Measurements from ENCODE around the gene CACNA1C. TPM values are rescaled to one million over a fixed set of nuclear protein-coding genes. Genes with fewer than 3 reads are reported as not detected.

CACNA1C gene
- total and polyA plus RNA-seq, 8 donors: 0.31 to 55.8 (median 7.2) TPM

GRCh38 chr12:2550561-2551411, 498.0 kb downstream of the CACNA1C start:
- peak in 1 of 2 donors; percentile 53 for DNase-seq
- Histone ChIP-seq H3K4me1 (no peaks in the 10 kb centered on the region), H3K9me3 (no peaks in the 10 kb centered on the region), H3K27me3 (no peaks in the 10 kb centered on the region), H3K27ac (no peak overlapping the region), H3K4me3 (no peak overlapping the region), H3K36me3 (peaks cover 0 to 24% (median 4%) of the 10 kb centered on the region in 4 donors)
- 59 to 62% (median 62%) methylated on average over 14 to 17 of the region's 17 CpGs for WGBS, 5 donors
- intact Hi-C loops (cut with DNase I; ENCODE audit: low total_unique reads): no loop called here
- TF ChIP-seq EP300 (IDR thresholded peaks at IDR 0.05): no peak

DNA sequence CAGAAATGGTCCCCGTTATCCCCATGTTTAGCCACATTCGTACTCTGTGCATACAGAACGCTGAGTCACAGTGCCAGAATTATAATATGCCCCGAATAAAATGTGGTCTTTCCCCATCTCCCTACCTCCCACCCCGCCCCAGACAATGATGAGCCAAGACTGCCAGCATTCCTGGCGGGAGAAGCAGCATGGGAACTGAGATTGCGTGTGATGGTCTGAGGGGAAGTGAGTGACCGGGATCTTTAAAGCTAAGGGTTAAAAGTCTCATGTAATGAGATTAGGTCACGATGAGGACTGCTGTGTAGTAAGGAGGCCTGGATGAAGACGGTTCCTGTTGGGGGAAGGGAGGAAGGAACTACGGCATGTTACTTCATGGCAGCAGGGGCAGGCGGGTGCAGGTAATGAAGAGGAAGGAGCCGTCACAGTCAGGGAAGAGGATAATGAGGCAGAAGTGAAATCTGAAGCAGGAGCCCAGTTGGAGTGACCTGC, 498.7 kb downstream of the CACNA1C start:
- TF ChIP-seq, protein P1, sequence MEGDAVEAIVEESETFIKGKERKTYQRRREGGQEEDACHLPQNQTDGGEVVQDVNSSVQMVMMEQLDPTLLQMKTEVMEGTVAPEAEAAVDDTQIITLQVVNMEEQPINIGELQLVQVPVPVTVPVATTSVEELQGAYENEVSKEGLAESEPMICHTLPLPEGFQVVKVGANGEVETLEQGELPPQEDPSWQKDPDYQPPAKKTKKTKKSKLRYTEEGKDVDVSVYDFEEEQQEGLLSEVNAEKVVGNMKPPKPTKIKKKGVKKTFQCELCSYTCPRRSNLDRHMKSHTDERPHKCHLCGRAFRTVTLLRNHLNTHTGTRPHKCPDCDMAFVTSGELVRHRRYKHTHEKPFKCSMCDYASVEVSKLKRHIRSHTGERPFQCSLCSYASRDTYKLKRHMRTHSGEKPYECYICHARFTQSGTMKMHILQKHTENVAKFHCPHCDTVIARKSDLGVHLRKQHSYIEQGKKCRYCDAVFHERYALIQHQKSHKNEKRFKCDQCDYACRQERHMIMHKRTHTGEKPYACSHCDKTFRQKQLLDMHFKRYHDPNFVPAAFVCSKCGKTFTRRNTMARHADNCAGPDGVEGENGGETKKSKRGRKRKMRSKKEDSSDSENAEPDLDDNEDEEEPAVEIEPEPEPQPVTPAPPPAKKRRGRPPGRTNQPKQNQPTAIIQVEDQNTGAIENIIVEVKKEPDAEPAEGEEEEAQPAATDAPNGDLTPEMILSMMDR (IDR thresholded peaks at IDR 0.05): no peak
- TF ChIP-seq EP300 (IDR thresholded peaks at IDR 0.05) (no peak), POLR2A (IDR thresholded peaks at IDR 0.05) (no peak), POLR2AphosphoS5 (IDR thresholded peaks at IDR 0.05) (no peak)
- DNase-seq: no peak
- no peak overlapping the region for H3K4me3 ChIP-seq
- H3K27me3 ChIP-seq: no peaks in the 10 kb centered on the region
- H3K36me3 ChIP-seq: peaks cover 0 to 21% (median 4%) of the 10 kb centered on the region in 4 donors
- no peaks in the 10 kb centered on the region for H3K9me3 ChIP-seq
- 74 to 86% (median 83%) methylated on average over 13 of the region's 13 CpGs for WGBS, 5 donors
- intact Hi-C loops (cut with DNase I; ENCODE audit: low total_unique reads): no loop called here
- no peak overlapping the region for H3K27ac ChIP-seq
- H3K4me1 ChIP-seq: no peaks in the 10 kb centered on the region

- Histone ChIP-seq H3K4me3 (no peak overlapping the region), H3K27me3 (no peaks in the 10 kb centered on the region), H3K27ac (no peak overlapping the region), H3K36me3 (peaks cover 0 to 24% (median 4%) of the 10 kb centered on the region in 4 donors), H3K9me3 (no peaks in the 10 kb centered on the region), H3K4me1 (no peaks in the 10 kb centered on the region)
- 74 to 75% (median 75%) methylated on average over 10 of the region's 10 CpGs for WGBS, 5 donors
- DNase-seq: no peak
- intact Hi-C loops (cut with DNase I; ENCODE audit: low total_unique reads): no loop called here
- TF ChIP-seq POLR2A (IDR thresholded peaks at IDR 0.05) (no peak), EP300 (IDR thresholded peaks at IDR 0.05) (no peak), POLR2AphosphoS5 (IDR thresholded peaks at IDR 0.05) (no peak)
- TF ChIP-seq, protein P1 (IDR thresholded peaks at IDR 0.05): no peak
Measured at GRCh38 chr12:2552000-2552756, 499.4 kb downstream of the CACNA1C start.

DNA sequence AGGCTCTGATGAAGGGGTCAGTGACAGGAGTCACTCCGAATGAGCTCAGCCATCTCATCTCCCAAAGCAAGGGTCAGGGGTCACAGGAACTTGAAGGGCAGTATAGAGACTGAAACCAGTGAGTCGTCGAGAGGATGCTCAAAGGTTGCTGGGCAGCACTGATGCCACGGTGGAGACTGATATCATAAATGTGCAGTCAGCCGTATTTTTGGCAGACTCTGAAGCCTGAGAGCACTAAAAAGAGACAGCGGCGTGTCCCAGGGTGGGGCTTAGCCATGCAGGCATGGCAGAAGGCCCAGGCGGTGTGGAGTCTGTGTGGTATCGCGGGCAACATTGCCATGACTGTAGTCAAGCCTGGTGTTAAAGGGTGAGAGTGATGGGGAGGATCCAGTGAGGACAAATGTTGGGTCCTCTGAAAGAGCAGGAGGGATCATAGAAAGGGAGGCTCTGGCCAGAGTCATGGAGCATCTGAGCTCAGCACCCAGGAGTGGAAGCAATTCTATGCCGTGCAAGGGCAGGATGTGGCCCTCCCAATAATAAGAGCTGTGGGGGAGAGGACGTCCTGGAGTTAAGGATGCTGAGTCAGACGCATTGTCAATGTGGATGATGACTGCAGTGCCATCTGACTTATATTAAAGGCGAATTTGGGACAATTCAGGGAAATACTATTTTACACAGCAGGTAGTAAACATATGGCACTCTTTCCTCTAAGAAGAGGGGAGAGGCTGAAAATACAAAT, 500.8 kb downstream of the CACNA1C start:
- Histone ChIP-seq H3K27ac (no peak overlapping the region), H3K4me1 (no peaks in the 10 kb centered on the region), H3K36me3 (peaks cover 0 to 38% (median 4%) of the 10 kb centered on the region in 4 donors), H3K9me3 (no peaks in the 10 kb centered on the region), H3K27me3 (no peaks in the 10 kb centered on the region), H3K4me3 (no peak overlapping the region)
- DNase-seq: no peak
- 78 to 87% (median 84%) methylated on average over 14 of the region's 14 CpGs for WGBS, 5 donors
- intact Hi-C loops (cut with DNase I; ENCODE audit: low total_unique reads): no loop called here
- TF ChIP-seq EP300 (IDR thresholded peaks at IDR 0.05): no peak
- TF ChIP-seq POLR2A (IDR thresholded peaks at IDR 0.05): no peak
- no peak for TF ChIP-seq POLR2AphosphoS5 (IDR thresholded peaks at IDR 0.05)
- TF ChIP-seq, protein P1 (IDR thresholded peaks at IDR 0.05): no peak
